Upper lobe of left lung (tissue), 6 donors: ENCODE data around the gene TMEM106C. TPM values are rescaled to one million over a fixed set of nuclear protein-coding genes. Genes with fewer than 3 reads are reported as not detected.
A peak's percentile ranks its signal among the peaks of the same experiment; 100 is the strongest.

ENCODE experiments used
- ATAC-seq, 2 donors: fragments of 200-7000 bp; cut with Tn5 transposase; one replicate each; pipeline ENCODE4 v1.9.1; 2022; ENCODE audit warnings: mild to moderate bottlenecking in 2 of 2, moderate library complexity in 2 of 2; ENCODE audit not compliant: low FRiP score in 2 of 2
- DNase-seq, 2 donors: peaks; one replicate each; pipeline ENCODE4 v3.0.0-alpha.2; 2019 to 2020
- H3K27ac ChIP-seq, 4 donors: fragments of 200-600 bp; sonication (generic); one replicate each; pipeline ENCODE4 v1.5.1; 2016 to 2019
- H3K27me3 ChIP-seq, 4 donors: fragments of 200-600 bp; sonication (generic); one replicate each; pipeline ENCODE4 v1.5.1; 2017 to 2019
- H3K36me3 ChIP-seq, 4 donors: fragments of 200-600 bp; sonication (generic); one replicate each; pipeline ENCODE4 v1.5.1; 2016 to 2019
- H3K4me1 ChIP-seq, 4 donors: fragments of 200-600 bp; sonication (generic); one replicate each; pipeline ENCODE4 v1.5.1; 2018 to 2019
- H3K4me3 ChIP-seq, 4 donors: fragments of 200-600 bp; sonication (generic); one replicate each; pipeline ENCODE4 v1.5.1; 2017 to 2019; ENCODE audit warnings: mild to moderate bottlenecking in 2 of 4, moderate library complexity in 1 of 4
- H3K9me3 ChIP-seq, 4 donors: fragments of 200-600 bp; sonication (generic); one replicate each; pipeline ENCODE4 v1.5.1; 2018 to 2019
- EP300 ChIP-seq, 4 donors: sonication (generic); formaldehyde crosslinking; IDR thresholded peaks; one replicate each; pipeline ENCODE4 v1.5.1; 2017; ENCODE audit warnings: antibody characterized with exemption in 4 of 4, control low read depth in 2 of 4
- POLR2A ChIP-seq, 4 donors: fragments of 450-650 bp; IDR thresholded peaks; one replicate each; pipeline ENCODE4 v1.5.1; 2016 to 2017; ENCODE audit warnings: antibody characterized with exemption in 4 of 4, mild to moderate bottlenecking in 2 of 4
- POLR2AphosphoS5 ChIP-seq, 2 donors: sonication (generic); formaldehyde crosslinking; IDR thresholded peaks; one replicate each; pipeline ENCODE4 v1.5.1; 2017; ENCODE audit warnings: antibody characterized with exemption in 2 of 2
- WGBS, 2 donors: methylation state at CpG; one replicate each; pipeline ENCODE4 v1.1.5; 2017 to 2018; 5-methylcytosine and 5-hydroxymethylcytosine counted together
- total RNA-seq, 6 donors: library from RNA; depleted of rRNA in 4 of 6; stranded (reverse); fragments of >200 nt in 4 of 6; gene quantifications; one replicate each; pipeline versions ENCODE4 v1.1.0 to v1.2.1, GENCODE V29; 2016 to 2021
- TF ChIP-seq, protein P1 (sequence below), 6 experiments: fragments of 450-650 bp in 4 of 6; fragments of 200-600 bp in 2 of 6; sonication (generic) in 2 of 6; IDR thresholded peaks; one replicate each; pipeline ENCODE4 v1.5.1; 2016 to 2019; ENCODE audit warnings: antibody characterized with exemption in 6 of 6
- donor health status: DM: no; HTN: no; CAD: no; lungs with moderate emphysema.
- donor health status: DM: no; HTN: yes; CAD: no; lungs with severe emphysema.

The TMEM106C gene
- total RNA-seq, 6 donors from 2014 or later, result 32.8 to 90.6 (median 38.5) TPM

DNA sequence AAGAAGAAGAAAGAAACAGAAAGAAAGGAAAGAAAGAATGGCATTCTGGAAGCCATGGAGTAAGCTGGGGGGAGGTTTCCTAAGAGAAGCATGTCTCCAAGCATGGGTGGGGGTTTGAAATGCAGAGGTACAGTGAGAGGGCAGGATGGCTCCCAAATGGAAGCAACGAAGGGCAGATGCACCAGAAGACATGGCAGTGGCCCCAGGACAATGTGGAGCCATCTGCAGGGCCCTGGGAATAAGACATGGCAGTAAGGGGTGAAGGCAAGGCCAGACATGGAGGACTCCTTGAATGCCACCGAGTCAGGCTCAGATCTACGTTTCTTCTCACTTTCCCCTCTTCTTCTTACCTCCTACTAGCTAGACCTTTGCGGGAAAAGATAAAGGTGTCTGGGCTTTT is 45.6 kb downstream of the TMEM106C start:
- no peak overlapping the region for H3K27ac ChIP-seq
- 77 to 88% methylated on average over 4 of the region's 4 CpGs for WGBS, 2 donors
- H3K4me1 ChIP-seq, result peaks cover 11 to 14% (median 13%) of the 10 kb centered on the region in 4 donors
- ATAC-seq, result no peak
- no peaks in the 10 kb centered on the region for H3K9me3 ChIP-seq
- H3K4me3 ChIP-seq, result no peak overlapping the region
- no peak for DNase-seq
- TF ChIP-seq, protein P1, sequence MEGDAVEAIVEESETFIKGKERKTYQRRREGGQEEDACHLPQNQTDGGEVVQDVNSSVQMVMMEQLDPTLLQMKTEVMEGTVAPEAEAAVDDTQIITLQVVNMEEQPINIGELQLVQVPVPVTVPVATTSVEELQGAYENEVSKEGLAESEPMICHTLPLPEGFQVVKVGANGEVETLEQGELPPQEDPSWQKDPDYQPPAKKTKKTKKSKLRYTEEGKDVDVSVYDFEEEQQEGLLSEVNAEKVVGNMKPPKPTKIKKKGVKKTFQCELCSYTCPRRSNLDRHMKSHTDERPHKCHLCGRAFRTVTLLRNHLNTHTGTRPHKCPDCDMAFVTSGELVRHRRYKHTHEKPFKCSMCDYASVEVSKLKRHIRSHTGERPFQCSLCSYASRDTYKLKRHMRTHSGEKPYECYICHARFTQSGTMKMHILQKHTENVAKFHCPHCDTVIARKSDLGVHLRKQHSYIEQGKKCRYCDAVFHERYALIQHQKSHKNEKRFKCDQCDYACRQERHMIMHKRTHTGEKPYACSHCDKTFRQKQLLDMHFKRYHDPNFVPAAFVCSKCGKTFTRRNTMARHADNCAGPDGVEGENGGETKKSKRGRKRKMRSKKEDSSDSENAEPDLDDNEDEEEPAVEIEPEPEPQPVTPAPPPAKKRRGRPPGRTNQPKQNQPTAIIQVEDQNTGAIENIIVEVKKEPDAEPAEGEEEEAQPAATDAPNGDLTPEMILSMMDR (IDR thresholded peaks at IDR 0.05), result no peak
- TF ChIP-seq POLR2AphosphoS5 (IDR thresholded peaks at IDR 0.05), result no peak
- no peak for TF ChIP-seq EP300 (IDR thresholded peaks at IDR 0.05)
- TF ChIP-seq POLR2A (IDR thresholded peaks at IDR 0.05), result no peak
- peaks cover 0 to 21% (median 16%) of the 10 kb centered on the region in 4 donors for H3K27me3 ChIP-seq
- no peaks in the 10 kb centered on the region for H3K36me3 ChIP-seq

DNA sequence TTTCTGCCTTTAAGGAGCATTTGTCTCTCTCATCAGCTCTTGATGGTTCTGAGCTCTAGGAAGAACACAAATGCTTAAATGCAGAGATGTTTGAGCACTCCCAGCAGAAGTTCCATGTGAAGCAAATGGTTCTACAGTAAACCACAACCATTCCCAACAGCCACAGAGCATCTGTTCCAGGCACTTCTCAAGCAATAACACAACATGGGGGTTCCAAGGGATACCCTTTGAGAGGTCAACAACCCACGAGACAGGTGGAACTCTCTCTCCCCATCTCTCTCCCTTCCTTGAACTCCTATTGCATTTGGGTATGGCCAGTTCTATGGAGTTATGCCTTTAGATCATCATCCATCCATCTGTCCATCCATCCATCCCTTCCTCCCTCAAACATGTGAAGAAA is 46.1 kb downstream of the TMEM106C start:
- H3K4me1 ChIP-seq, result peaks cover 6 to 9% (median 8%) of the 10 kb centered on the region in 4 donors
- TF ChIP-seq POLR2A (IDR thresholded peaks at IDR 0.05) (no peak), POLR2AphosphoS5 (IDR thresholded peaks at IDR 0.05) (no peak), EP300 (IDR thresholded peaks at IDR 0.05) (no peak)
- TF ChIP-seq, protein P1 (IDR thresholded peaks at IDR 0.05), result no peak
- no peak for ATAC-seq
- H3K27me3 ChIP-seq, result peaks cover 0 to 16% (median 12%) of the 10 kb centered on the region in 4 donors
- no peaks in the 10 kb centered on the region for H3K36me3 ChIP-seq
- no peak overlapping the region for H3K4me3 ChIP-seq
- no peak for DNase-seq
- 58 to 78% methylated on average over 1 of the region's 1 CpG for WGBS, 2 donors
- H3K27ac ChIP-seq, result no peak overlapping the region
- no peaks in the 10 kb centered on the region for H3K9me3 ChIP-seq

DNA sequence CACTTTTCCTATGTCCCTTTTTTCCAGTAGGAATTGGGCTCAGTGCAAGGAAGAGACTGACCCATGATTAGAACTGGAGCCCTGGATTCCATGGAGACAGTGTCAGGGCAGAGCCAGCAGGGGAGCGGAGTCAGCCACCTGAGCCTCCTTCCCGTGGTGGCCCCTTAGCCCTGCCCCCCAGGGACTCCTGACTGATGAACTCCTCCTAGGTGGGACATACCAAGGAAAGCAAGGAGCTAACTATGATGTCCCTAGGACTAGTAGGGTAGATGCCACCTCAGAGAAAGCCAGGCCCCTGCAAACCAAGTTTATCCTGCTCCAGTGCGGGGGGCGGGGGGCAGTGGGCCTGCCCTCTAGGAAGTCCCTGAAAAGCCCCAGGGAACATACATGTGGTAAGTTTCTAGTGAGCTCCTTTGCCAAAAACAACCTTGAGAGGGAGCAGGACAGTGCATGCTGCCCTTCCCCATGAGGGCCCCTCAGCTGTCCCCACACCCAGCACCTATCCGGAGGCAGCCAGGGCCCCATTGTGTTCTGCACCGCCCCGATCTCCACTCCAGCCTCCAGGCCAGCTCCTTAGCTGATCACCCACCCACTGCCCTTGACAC is 47.1 kb downstream of the TMEM106C start:
- 70 to 72% methylated on average over 7 of the region's 7 CpGs for WGBS, 2 donors
- Histone ChIP-seq H3K27me3 (peaks cover 0 to 6% (median 3%) of the 10 kb centered on the region in 4 donors), H3K36me3 (no peaks in the 10 kb centered on the region), H3K4me1 (no peaks in the 10 kb centered on the region), H3K4me3 (no peak overlapping the region), H3K9me3 (no peaks in the 10 kb centered on the region), H3K27ac (no peak overlapping the region)
- TF ChIP-seq POLR2AphosphoS5 (IDR thresholded peaks at IDR 0.05), result no peak
- no peak for TF ChIP-seq EP300 (IDR thresholded peaks at IDR 0.05)
- TF ChIP-seq, protein P1 (IDR thresholded peaks at IDR 0.05), result no peak
- TF ChIP-seq POLR2A (IDR thresholded peaks at IDR 0.05), result no peak
- ATAC-seq (peak in 1 of 2 donors; percentile 28), DNase-seq (no peak)

DNA sequence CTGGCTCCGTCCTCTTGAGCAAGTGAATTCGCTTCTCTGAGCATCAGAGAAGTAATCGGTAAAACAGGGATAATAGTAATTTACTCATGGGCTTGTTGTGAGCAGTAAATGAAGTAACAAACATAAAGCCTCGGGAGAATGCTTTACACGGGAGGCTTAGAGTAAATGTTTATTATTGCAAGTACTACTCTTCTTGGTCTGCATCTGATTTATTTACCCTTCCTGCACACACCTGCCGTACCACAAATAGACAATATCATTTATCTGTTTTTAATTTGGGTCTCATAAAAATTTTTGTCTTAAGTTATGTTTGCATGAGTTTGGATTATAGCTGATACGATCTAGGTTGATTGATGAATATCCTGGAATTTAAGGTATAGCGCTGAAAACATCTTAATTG is 48.7 kb downstream of the TMEM106C start:
- ATAC-seq (no peak), DNase-seq (no peak)
- no peaks in the 10 kb centered on the region for H3K27me3 ChIP-seq
- H3K4me1 ChIP-seq, result no peaks in the 10 kb centered on the region
- TF ChIP-seq EP300 (IDR thresholded peaks at IDR 0.05), result no peak
- no peak for TF ChIP-seq POLR2AphosphoS5 (IDR thresholded peaks at IDR 0.05)
- TF ChIP-seq, protein P1 (IDR thresholded peaks at IDR 0.05), result no peak
- no peak for TF ChIP-seq POLR2A (IDR thresholded peaks at IDR 0.05)
- WGBS, 2 donors, result 67 to 71% methylated on average over 8 of the region's 8 CpGs
- H3K9me3 ChIP-seq, result no peaks in the 10 kb centered on the region
- H3K36me3 ChIP-seq, result no peaks in the 10 kb centered on the region
- H3K27ac ChIP-seq, result no peak overlapping the region
- no peak overlapping the region for H3K4me3 ChIP-seq

DNA sequence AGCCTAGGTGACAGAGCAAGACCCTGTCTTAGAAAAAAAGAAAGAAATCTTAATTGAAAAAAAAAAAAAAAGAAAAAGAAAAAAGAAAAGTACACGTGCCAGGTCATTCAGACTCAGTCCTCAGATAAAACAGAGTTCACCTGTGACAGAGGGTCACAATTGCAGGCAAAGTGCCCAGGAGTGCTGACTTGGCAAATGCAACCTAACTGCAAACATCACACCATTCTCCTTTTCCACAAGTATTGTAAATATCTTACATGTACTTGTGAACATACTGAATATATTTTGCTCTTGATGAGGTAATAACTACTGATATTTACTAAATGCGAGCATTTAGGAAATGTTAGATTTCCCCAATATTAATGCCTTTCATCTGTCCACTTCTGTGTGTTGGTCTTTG is 49.9 kb downstream of the TMEM106C start:
- H3K36me3 ChIP-seq, result no peaks in the 10 kb centered on the region
- no peaks in the 10 kb centered on the region for H3K9me3 ChIP-seq
- no peaks in the 10 kb centered on the region for H3K4me1 ChIP-seq
- no peak overlapping the region for H3K4me3 ChIP-seq
- 45 to 56% methylated on average over 2 of the region's 2 CpGs for WGBS, 2 donors
- no peaks in the 10 kb centered on the region for H3K27me3 ChIP-seq
- DNase-seq (no peak), ATAC-seq (no peak)
- no peak overlapping the region for H3K27ac ChIP-seq
- TF ChIP-seq POLR2A (IDR thresholded peaks at IDR 0.05) (no peak), POLR2AphosphoS5 (IDR thresholded peaks at IDR 0.05) (no peak), EP300 (IDR thresholded peaks at IDR 0.05) (no peak)
- TF ChIP-seq, protein P1 (IDR thresholded peaks at IDR 0.05), result no peak
